NCI-H526 (cell line): ENCODE results near the gene ARHGAP22.
A peak's percentile ranks its signal among the peaks of the same experiment; 100 is the strongest.

Experiments used
- DNase-seq, 2 experiments: peaks; one replicate each; lab custom pipeline; 2025; lab: John Stamatoyannopoulos, UW

ARHGAP22 gene

GRCh38 chr10:48633381-48634197 is 28.7 kb upstream of the ARHGAP22 start:
- no peak for DNase-seq

DNA sequence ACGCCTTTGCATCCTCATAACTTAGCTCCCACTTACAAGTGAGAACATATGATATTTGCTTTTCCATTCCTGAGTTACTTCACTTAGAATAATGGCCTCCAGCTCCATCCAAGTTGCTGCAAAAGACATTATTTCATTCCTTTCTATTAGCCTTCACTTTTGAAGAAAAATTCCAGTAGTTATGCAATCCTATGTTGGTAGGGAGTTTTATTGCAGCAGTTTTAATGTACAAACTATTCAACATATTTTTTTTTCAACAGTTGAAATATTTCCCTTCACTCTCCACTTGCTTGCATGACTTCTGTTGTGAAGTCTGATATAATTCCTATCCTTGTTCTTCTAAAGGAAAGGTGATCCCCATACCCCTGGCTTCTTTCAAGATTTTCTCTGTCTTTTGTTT is 27.3 kb upstream of the ARHGAP22 start:
- DNase-seq: no peak

- no peak for DNase-seq
Measured at GRCh38 chr10:48627984-48628609, 23.2 kb upstream of the ARHGAP22 start.

DNA sequence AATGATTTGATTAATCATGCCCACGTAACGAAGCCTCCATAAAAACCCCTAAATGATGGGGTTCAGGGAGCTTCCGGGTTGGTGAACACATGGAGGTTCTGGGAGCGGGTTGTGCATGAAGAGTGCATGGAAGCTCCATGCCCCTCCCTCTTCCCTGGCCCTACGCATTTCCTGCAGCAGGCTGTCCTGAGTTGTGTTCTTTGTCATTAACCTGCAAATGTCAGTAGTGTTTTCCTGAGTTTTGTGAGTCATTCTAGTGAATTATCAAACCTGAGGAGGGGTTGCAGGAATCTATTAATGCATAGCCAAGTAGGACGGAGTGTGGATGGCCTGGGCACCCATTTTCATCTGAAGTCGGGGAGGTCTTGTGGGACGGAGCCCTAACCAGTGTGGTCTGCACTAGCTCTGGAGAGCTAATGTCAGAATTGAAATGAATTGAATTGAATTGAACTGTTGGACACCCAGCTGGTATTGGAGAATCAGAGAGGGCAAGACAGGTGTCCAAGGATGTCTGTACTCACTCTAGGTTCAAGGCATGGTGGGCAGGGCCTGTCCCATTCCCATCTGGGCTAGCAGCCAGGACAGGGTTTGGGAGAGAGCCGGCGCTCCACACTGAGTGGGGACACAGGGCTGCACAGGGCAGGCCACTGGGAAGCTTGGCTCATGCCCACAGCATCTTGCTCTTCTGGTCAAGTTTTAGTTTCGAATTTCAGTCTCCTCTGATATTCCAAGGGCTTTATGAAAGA is 22.3 kb upstream of the ARHGAP22 start:
- DNase-seq: no peak

DNA sequence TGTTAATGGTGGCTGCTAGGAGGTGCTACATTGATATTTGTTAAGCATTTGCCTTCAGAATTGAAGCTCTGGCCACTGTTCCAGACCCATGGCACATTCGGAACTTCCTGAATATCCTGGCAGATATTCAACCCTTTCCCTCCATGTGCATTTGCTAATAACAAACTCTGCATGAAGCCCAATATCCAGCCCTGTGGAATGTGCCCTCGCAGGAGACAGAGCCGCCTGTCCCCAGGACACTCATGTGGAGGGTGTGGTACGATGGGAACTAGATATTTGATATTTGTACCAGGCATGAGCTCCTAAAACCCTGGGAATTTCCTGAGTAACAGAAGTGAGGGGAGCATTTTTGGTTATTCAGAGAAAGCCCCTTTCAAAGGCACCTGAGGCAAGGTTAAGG is 21.6 kb upstream of the ARHGAP22 start:
- no peak for DNase-seq

- DNase-seq: no peak
Measured at GRCh38 chr10:48625826-48626134, 20.9 kb upstream of the ARHGAP22 start.

DNA sequence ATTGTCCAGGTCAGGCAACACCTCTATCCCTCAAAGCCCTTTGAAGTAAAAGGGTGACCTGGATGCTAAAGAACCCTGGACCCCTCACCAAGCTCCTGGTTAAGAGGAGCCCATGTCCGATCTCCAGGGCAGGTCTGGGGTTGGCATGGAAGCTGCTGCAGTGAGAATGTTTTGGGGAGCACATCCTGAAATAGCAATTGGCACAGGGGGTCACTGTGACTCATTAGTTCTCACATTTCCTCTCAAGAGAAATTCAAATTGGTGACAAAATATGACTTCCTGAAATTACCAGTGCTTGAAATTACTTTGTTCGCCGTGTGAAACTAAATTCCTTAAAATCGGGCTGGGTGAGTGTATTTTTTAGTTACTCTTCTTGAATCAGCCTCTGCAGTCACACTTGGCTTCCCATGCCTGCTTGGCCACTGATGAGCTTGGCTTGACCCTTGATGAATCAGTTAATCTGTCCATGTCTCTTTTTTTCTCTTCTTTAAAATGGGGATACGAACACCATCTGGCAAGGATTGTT is 18.8 kb upstream of the ARHGAP22 start:
- DNase-seq: no peak

- no peak for DNase-seq
Measured at GRCh38 chr10:48623009-48623408, 18.1 kb upstream of the ARHGAP22 start.

DNA sequence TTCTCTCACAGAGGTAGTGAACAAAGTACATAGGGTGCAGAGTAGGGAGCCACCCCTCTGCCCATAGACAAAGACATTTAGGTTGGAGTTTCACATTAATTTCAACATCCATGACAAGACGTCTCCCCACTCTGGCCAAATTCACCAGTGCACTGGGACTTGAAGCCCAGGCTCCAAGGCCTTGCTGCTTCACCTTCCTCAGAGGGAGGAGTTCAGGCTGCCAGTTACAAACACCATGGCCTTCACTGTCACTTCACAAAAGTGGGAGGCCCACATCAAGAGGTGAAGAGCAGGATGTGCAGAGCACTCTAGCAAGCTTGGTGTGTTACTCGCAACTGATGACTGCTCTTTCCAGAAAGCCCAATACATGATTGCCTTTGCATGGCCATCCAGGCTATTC is 15.8 kb upstream of the ARHGAP22 start:
- no peak for DNase-seq

- DNase-seq: no peak
Measured at GRCh38 chr10:48616436-48616835, 11.6 kb upstream of the ARHGAP22 start.

GRCh38 chr10:48614481-48615390 is 9.9 kb upstream of the ARHGAP22 start:
- DNase-seq: no peak

GRCh38 chr10:48613016-48613415 is 8.1 kb upstream of the ARHGAP22 start:
- no peak for DNase-seq

GRCh38 chr10:48612236-48612943 is 7.5 kb upstream of the ARHGAP22 start:
- DNase-seq: no peak

DNA sequence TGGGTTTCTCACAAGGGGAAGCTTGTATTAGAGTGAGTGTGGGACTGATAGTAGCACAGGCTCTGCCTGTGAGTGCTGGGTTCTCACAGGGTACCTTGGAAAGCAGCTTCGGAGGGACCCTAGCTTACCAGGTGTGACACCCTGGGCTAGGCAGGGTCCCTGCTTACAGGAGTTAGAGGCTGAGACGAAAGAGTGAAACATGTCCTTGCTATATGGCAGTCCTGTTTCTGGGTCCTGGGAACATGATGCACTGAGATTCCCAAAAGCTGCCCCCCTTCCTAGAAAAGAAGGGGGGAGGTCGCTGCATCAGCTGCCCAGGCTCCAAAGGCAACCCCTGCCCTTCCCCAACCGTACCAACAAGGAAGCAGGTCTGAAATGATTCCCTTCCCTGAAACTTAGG is 6.3 kb upstream of the ARHGAP22 start:
- DNase-seq: no peak

- no peak for DNase-seq
Measured at GRCh38 chr10:48610585-48611093, 5.8 kb upstream of the ARHGAP22 start.

- no peak for DNase-seq
Measured at GRCh38 chr10:48609899-48610584, 5.2 kb upstream of the ARHGAP22 start.

- no peak for DNase-seq
Measured at GRCh38 chr10:48609441-48609840, 4.6 kb upstream of the ARHGAP22 start.

DNA sequence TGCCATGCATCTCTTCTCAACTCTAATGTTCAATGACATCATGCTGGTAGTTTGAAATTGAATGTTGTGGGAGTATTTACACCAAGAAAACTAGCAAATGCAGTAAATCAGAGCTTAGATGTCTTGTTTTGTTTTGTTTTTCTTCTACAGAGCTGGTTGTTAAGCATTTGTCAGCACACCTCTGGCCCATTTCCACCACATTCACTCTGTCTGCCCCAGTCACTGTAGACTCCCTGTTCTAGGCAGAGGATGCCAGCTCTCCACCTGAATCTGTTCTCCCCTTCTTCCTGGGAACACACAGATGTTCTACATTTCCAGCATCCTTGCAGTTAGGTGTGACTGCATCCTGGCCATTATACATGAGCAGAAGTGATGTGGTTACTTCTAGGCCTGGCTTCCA is 4.1 kb upstream of the ARHGAP22 start:
- DNase-seq: no peak

- peak in 1 of 2 experiments; percentile 53 for DNase-seq
Measured at GRCh38 chr10:48608279-48608681, 3.4 kb upstream of the ARHGAP22 start.
